Progenitor cell of endocrine pancreas (in vitro differentiated cells): ENCODE measurements around the gene CHID1. TPM values are rescaled to one million over a fixed set of nuclear protein-coding genes. Genes with fewer than 3 reads are reported as not detected.

Experiments used
- DNase-seq: peaks from one replicate; pipeline ENCODE4 v3.0.0; 2021; ENCODE audit warnings: low spot score; ENCODE audit not compliant: unreplicated experiment
- H3K27ac Mint-ChIP-seq: 2 replicates; pipeline ENCODE4 v1.8.0; 2021; ENCODE audit warnings: mild to moderate bottlenecking, moderate library complexity, mixed read lengths
- H3K27me3 Mint-ChIP-seq: 2 replicates; pipeline ENCODE4 v1.8.0; 2021; ENCODE audit warnings: mixed read lengths
- H3K36me3 Mint-ChIP-seq: 2 replicates; pipeline ENCODE4 v1.8.0; 2022; ENCODE audit warnings: mixed read lengths; ENCODE audit not compliant: insufficient read depth
- H3K4me1 Mint-ChIP-seq: 2 replicates; pipeline ENCODE4 v1.8.0; 2021; ENCODE audit warnings: low read depth, mixed read lengths
- H3K4me3 Mint-ChIP-seq: 2 replicates; pipeline ENCODE4 v1.8.0; 2021; ENCODE audit warnings: low read depth, mild to moderate bottlenecking, moderate library complexity, mixed read lengths
- H3K9me3 Mint-ChIP-seq: 2 replicates; pipeline ENCODE4 v1.8.0; 2021; ENCODE audit warnings: low read depth, mixed read lengths
- CTCF ChIP-seq: fragments of 200-600 bp; sonication (generic); IDR thresholded peaks from one replicate; pipeline ENCODE4 v1.5.0; 2021; ENCODE audit warnings: antibody characterized with exemption, mild to moderate bottlenecking; ENCODE audit not compliant: unreplicated experiment
- total RNA-seq: library from RNA; stranded (reverse); gene quantifications from 2 replicates; pipeline ENCODE4 v1.2.1, GENCODE V29; 2021

The CHID1 gene
- total RNA-seq, 1 donor from 2014 or later, result 87.0 TPM

DNA sequence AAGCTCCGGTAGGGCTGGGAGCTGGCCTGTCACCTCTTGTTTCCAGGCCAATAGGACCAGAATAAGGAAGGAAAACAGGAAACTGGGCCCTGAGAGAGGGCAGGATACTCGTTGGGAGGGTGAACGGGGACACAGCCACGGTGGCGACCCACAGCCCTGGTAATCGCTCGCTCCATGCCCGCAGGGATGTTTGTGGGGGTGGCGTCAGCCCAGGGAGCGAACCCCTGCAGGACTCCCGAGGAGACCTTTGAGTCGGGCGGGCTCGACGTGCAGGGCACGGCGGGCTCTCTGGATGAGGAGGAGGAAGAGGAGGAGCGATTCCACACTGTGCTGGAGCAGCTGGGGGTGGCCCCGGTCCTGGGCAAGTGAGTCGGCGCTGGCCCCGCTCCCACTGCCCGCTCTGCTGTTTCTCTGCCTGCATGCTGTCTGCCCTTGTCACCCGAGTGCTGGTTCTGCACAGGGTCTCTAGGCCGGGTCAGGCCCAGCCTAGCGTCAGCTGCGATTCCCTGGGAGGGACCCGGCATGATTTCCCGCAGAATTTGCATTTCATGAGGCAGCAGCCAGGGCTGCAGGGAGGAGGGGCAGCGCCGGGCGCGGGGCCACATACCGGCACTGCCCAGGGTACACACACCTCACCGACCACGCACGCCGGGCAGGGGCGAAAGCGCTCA is 81.3 kb downstream of the CHID1 start:
- Mint-ChIP-seq H3K9me3 (no peaks in the 10 kb centered on the region), H3K36me3 (peaks cover 2% of the 10 kb centered on the region), H3K27ac (no peak overlapping the region), H3K4me1 (peaks cover 14% of the 10 kb centered on the region), H3K4me3 (no peak overlapping the region), H3K27me3 (peaks cover 35% of the 10 kb centered on the region)
- DNase-seq, result no peak
- no peak for TF ChIP-seq CTCF

GRCh38 chr11:828506-829175 is 82.0 kb downstream of the CHID1 start:
- Mint-ChIP-seq H3K4me3 (no peak overlapping the region), H3K36me3 (peaks cover 2% of the 10 kb centered on the region), H3K27ac (no peak overlapping the region), H3K9me3 (no peaks in the 10 kb centered on the region), H3K27me3 (peaks cover 35% of the 10 kb centered on the region), H3K4me1 (peaks cover 10% of the 10 kb centered on the region)
- no peak for DNase-seq
- TF ChIP-seq CTCF, result no peak

GRCh38 chr11:827897-828192 is 82.8 kb downstream of the CHID1 start, which contains the start of gene CRACR2B:
TSS of gene CRACR2B (plus strand) at chr11:827919. CDS start at chr11:828608, 689 bp downstream.
- Mint-ChIP-seq H3K4me3 (peak within 1 kb of the TSS; percentile 75), H3K27me3 (peaks cover 35% of the 10 kb centered on the region)

GRCh38 chr11:827146-827896 is 83.3 kb downstream of the CHID1 start:
- H3K4me1 Mint-ChIP-seq, result peaks cover 9% of the 10 kb centered on the region
- H3K4me3 Mint-ChIP-seq, result peak overlapping the region; percentile 75
- TF ChIP-seq CTCF, result no peak
- H3K36me3 Mint-ChIP-seq, result peaks cover 2% of the 10 kb centered on the region
- peak; percentile 50 for DNase-seq
- H3K27me3 Mint-ChIP-seq, result peaks cover 34% of the 10 kb centered on the region
- H3K9me3 Mint-ChIP-seq, result no peaks in the 10 kb centered on the region
- H3K27ac Mint-ChIP-seq, result no peak overlapping the region

More at GRCh38 chr11:827897-828192, 82.8 kb downstream of the CHID1 start, which contains the start of gene CRACR2B:
- Mint-ChIP-seq H3K9me3 (no peaks in the 10 kb centered on the region), H3K27ac (no peak within 1 kb of the TSS), H3K36me3 (peaks cover 2% of the 10 kb centered on the region), H3K4me1 (peaks cover 10% of the 10 kb centered on the region)
- no peak for DNase-seq
- no peak for TF ChIP-seq CTCF

DNA sequence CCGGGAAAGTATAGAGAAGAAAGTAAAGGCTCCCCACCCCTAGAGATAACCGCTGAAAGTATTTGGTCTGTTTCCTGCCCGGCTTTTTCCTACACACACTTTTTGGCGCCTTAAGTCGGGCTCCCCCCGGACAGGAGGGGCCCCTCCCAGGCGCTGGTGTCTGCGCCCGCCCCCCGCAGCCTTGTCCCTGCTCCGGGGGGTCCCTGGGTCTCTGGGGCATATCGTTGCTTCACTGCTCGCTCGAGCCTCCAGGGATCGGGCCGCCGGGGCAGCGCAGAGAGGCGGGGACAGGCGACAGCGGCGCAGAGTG is 83.8 kb downstream of the CHID1 start:
- DNase-seq, result no peak
- H3K9me3 Mint-ChIP-seq, result no peaks in the 10 kb centered on the region
- no peak overlapping the region for H3K27ac Mint-ChIP-seq
- H3K36me3 Mint-ChIP-seq, result peaks cover 2% of the 10 kb centered on the region
- TF ChIP-seq CTCF, result no peak
- H3K27me3 Mint-ChIP-seq, result peaks cover 30% of the 10 kb centered on the region
- peak overlapping the region; percentile 73 for H3K4me3 Mint-ChIP-seq
- peaks cover 8% of the 10 kb centered on the region for H3K4me1 Mint-ChIP-seq
